Measurements from ENCODE around the gene HTRA3.

HTRA3 gene

DNA sequence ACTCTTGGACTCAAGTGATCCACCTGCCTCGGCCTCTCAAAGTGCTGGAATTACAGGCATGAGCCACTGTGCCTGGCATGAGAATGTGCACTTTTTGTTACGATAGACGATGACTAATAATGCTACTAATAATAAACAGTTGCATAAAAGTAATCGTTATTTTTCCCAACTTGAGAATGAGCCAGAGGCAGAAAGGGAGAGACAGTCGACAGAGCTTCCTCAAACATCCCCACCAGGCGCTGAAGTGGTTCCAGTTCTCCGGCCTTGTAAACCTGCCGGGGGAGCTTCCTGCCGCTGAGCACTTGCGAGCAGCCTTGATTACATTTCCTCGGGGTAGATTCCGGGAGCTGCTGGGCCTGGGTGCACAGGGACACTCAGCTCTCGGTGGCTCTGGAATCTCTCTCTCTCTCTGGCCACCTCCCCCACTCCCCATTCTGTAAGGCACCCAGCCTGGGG is 8.9 kb upstream of the HTRA3 start:
- Mint-ChIP-seq H3K9me3 (no peaks in the 10 kb centered on the region), H3K36me3 (ENCODE audit: low read depth) (no peaks in the 10 kb centered on the region), H3K27ac (peak overlapping the region in 1 of 3 experiments; percentile 49), H3K4me3 (no peak overlapping the region), H3K27me3 (ENCODE audit: low read depth) (peaks cover 10% of the 10 kb centered on the region), H3K4me1 (peaks cover 36% of the 10 kb centered on the region)
- TF ChIP-seq, protein P1, sequence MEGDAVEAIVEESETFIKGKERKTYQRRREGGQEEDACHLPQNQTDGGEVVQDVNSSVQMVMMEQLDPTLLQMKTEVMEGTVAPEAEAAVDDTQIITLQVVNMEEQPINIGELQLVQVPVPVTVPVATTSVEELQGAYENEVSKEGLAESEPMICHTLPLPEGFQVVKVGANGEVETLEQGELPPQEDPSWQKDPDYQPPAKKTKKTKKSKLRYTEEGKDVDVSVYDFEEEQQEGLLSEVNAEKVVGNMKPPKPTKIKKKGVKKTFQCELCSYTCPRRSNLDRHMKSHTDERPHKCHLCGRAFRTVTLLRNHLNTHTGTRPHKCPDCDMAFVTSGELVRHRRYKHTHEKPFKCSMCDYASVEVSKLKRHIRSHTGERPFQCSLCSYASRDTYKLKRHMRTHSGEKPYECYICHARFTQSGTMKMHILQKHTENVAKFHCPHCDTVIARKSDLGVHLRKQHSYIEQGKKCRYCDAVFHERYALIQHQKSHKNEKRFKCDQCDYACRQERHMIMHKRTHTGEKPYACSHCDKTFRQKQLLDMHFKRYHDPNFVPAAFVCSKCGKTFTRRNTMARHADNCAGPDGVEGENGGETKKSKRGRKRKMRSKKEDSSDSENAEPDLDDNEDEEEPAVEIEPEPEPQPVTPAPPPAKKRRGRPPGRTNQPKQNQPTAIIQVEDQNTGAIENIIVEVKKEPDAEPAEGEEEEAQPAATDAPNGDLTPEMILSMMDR (IDR thresholded peaks at IDR 0.05; ENCODE audit: unreplicated experiment in 3 of 3) = no peak

DNA sequence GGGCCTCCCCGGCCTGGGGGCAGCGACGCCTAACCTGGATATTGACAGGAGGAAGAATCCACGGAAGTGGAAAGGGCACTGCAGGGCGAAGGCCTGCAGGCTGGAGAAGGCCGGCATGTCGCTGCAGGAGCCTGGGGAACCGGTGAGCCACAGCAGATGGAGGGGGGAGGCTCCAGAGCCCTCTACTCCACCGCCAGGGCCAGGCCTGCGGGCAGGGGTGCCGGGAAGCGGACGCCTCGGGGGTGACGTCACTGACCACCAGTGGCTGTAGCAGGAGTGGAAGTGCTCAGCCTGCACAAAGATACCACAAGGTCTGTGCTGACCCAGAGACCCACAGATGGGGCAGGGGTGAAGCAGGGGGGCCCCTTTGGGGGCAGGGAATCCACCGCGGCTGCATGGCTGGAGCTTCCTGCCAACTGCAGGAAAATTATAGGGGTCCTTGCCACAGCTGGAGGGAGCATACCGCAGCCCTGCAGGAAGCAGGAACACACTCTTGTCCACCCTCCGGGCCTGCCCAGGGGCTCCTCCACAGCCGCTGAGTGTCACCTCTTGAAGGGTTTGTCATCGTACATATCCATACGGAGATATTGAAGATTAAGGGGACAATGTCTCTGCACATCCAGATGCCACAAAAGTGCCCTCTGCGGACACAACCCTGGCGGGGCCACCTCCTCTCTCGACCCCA is 7.6 kb upstream of the HTRA3 start:
- no peak overlapping the region for H3K4me3 Mint-ChIP-seq
- no peak overlapping the region for H3K27ac Mint-ChIP-seq
- peaks cover 36% of the 10 kb centered on the region for H3K4me1 Mint-ChIP-seq
- no peaks in the 10 kb centered on the region for H3K36me3 Mint-ChIP-seq (ENCODE audit: low read depth)
- TF ChIP-seq, protein P1 (IDR thresholded peaks at IDR 0.05; ENCODE audit: unreplicated experiment in 3 of 3) = no peak
- H3K27me3 Mint-ChIP-seq (ENCODE audit: low read depth) = peaks cover 10% of the 10 kb centered on the region
- no peaks in the 10 kb centered on the region for H3K9me3 Mint-ChIP-seq

DNA sequence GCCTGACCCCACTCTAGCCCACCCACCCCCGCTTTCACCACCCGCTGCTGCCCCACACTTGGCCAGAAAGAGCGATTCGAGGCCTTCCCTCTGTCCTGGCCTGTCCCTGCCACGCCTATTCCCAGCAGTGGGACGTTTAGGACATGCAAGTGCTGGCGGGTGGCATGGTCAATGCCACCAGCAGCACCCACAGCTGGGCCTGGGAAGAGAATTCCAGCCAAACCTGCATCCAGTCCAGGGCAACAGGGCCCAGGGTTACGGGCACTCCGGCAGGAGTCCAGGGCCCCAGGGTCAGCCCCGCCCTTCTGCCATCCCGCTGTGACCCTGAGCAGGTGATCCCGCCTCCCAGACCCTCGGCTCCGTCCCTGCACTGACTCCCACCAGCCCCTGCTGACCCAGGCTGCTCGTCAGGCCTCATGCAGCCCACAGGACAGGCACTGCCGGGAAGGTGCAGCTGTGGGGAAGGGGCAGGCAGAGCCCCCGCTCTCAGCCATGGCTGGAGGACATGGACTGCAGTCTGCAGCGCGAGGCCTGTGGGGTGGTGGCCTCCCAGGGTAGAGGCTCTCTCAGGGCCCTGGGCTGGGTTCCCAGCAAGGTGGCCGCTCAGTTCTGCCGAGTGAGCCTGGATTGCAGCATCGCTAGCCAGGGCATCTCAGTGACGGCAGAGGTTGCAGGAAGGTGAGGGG is 6.8 kb upstream of the HTRA3 start:
- no peaks in the 10 kb centered on the region for H3K9me3 Mint-ChIP-seq
- H3K27me3 Mint-ChIP-seq (ENCODE audit: low read depth) = peaks cover 9% of the 10 kb centered on the region
- peaks cover 36% of the 10 kb centered on the region for H3K4me1 Mint-ChIP-seq
- no peak overlapping the region for H3K27ac Mint-ChIP-seq
- H3K36me3 Mint-ChIP-seq (ENCODE audit: low read depth) = no peaks in the 10 kb centered on the region
- no peak overlapping the region for H3K4me3 Mint-ChIP-seq
- TF ChIP-seq, protein P1 (IDR thresholded peaks at IDR 0.05; ENCODE audit: unreplicated experiment in 3 of 3) = no peak

DNA sequence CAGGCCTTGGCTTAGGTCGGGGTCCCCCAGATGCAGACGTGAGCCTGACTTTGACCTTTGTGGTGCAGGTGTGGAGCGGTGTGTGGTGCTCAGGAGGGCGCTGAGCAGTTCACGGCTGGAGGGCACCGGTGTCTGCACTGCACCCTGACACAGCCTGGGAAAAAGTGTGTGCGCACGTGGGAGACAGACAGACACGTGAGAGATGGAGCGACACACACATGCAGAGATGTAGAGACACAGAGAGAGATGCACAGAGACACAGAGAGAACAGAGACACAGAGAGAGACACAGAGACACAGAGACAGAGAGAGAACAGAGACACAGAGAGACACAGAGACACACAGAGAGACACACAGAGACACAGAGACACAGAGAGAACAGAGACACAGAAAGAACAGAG is 6.2 kb upstream of the HTRA3 start:
- Mint-ChIP-seq H3K4me1 (peaks cover 30% of the 10 kb centered on the region), H3K36me3 (ENCODE audit: low read depth) (no peaks in the 10 kb centered on the region), H3K9me3 (no peaks in the 10 kb centered on the region), H3K27ac (peak overlapping the region in 2 of 3 experiments; percentile 22 to 36), H3K4me3 (peak overlapping the region in 1 of 3 experiments; percentile 0), H3K27me3 (ENCODE audit: low read depth) (peaks cover 9% of the 10 kb centered on the region)
- TF ChIP-seq, protein P1 (IDR thresholded peaks at IDR 0.05; ENCODE audit: unreplicated experiment in 3 of 3) = no peak

DNA sequence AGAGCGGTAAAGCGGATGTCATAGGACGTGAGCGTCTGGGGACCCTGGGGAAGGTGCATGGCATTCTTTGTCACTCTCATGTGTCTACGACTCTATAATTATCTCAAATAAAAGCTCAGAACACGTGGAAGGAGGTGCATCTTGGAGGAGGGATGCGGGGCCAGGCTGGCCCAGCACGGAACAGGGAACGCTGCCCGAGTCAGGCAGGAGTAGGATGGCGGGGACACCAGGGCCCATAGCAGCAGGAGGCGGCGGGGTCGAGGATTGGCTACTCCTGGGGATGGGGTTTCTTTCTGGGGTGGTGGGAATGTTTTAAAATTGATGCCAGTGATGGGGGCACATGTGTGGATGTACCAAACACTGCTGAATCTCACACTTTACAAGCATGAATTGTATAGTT is 5.4 kb upstream of the HTRA3 start:
- no peaks in the 10 kb centered on the region for H3K36me3 Mint-ChIP-seq (ENCODE audit: low read depth)
- H3K27me3 Mint-ChIP-seq (ENCODE audit: low read depth) = peaks cover 16% of the 10 kb centered on the region
- H3K4me3 Mint-ChIP-seq = peak overlapping the region in 1 of 3 experiments; percentile 0
- H3K4me1 Mint-ChIP-seq = peaks cover 37% of the 10 kb centered on the region
- H3K9me3 Mint-ChIP-seq = no peaks in the 10 kb centered on the region
- TF ChIP-seq, protein P1 (IDR thresholded peaks at IDR 0.05; ENCODE audit: unreplicated experiment in 3 of 3) = no peak
- H3K27ac Mint-ChIP-seq = peak overlapping the region in 2 of 3 experiments; percentile 22 to 36

Measured in nephron (organoid).